Measurements from ENCODE around the gene SPC24.
"Not testable (repeated sequence)": the region's sequence is repeated elsewhere in the genome, so short reads cannot be mapped to it uniquely, and the experiment has no call there.

SPC24 gene

DNA sequence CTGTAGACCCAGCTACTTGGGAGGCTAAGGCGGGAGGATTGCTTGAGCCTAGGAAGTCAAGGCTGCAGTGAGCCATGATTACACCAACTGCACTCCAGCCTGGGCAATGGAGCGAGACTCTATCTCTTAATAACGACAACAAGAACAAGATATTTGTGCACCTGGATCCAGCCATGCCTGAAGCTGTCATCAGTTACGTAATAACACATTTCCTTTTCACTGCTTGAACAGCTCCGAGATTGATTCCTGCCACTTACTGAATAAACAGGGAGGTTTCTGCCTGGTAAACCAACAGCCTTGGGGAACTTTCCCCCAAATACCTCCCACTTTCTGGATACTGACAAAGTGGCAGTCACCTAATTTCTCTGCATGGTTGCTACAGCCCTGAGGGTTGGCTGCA is 36.4 kb upstream of the SPC24 start:
- DNase-seq, result no peak

DNA sequence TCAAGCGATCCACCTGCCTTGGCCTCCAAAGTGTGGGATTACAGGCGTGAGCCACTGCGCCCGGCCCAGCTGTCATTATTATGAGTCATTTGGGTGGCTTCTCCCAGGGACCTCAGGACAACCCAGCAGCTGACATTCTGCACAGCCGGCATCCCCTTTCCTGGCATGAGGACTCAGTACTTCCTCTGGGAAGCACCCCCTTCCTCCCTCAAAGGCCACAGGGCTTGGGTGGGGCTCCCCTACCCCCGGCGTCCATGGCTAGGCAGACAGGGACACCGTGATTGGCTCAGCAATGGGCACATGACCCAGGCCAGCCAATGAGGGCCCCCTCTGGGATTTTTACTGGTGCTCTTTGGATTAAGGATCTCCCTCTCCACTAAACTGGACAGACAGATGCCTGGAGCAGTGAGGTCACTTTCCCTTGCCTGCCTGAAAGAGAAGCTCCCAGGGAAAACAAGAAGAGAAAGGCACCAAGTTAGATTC is 35.7 kb upstream of the SPC24 start:
- no peak for DNase-seq

DNA sequence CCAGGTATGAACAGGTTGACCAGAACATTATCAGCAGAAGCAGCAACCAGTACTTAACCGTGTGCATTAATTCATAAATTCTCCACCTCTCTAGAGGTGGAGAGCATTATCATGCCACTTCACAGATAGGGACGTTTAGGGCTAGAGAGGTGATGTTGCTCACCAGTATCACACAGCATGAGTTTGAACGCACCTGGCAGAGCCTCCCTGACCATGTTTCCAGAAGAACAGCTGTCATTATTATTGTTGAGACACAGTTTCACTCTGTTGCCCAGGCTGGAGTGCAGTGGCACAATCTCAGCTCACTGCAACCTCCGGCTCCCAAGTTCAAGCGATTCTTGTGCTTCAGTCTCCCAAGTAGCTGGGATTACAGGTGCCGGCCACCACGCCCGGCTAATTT is 34.9 kb upstream of the SPC24 start:
- DNase-seq, result no peak

GRCh38 chr19:11187441-11187840 is 31.9 kb upstream of the SPC24 start:
- DNase-seq, result no peak

- no peak for DNase-seq
Measured at GRCh38 chr19:11182994-11183393, 27.4 kb upstream of the SPC24 start.

- no peak for DNase-seq
Measured at GRCh38 chr19:11181488-11181887, 25.9 kb upstream of the SPC24 start.

DNA sequence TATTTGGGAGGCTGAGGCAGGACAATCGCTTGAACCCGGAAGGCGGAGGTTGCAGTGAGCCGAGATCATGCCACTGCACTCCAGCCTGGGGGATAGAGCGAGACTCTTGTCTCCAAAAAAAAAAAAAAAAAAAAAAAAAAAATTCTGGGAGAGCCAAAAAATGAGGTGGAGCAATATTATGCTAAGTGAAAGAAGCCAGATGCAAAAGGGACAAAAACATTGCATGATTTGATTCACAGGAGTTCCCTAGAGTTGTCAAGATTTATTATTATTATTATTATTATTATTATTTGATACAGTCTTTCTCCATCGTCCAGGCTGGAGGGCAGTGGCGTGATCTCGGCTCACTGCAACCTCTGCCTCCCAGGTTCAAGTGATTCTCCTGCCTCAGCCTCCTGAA is 25.4 kb upstream of the SPC24 start:
- DNase-seq, result not testable (repeated sequence)

- no peak for DNase-seq
Measured at GRCh38 chr19:11180346-11180745, 24.8 kb upstream of the SPC24 start.

- DNase-seq, result no peak
Measured at GRCh38 chr19:11179716-11180297, 24.2 kb upstream of the SPC24 start.

DNA sequence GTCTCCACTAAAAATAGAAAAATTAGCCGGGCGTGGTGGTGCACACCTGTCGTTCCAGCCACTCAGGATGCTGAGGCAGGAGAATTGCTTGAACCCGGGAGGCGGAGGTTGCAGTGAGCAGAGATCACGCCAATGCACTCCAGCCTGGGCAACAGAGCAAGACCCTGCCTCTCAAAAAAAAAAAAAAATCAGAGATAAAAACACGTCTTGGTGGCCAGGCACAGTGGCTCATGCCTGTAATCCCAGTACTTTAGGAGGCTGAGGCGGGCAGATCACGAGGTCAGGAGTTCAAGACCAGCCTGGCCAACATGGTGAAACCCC is 23.5 kb upstream of the SPC24 start:
- DNase-seq, result not testable (repeated sequence)

DNA sequence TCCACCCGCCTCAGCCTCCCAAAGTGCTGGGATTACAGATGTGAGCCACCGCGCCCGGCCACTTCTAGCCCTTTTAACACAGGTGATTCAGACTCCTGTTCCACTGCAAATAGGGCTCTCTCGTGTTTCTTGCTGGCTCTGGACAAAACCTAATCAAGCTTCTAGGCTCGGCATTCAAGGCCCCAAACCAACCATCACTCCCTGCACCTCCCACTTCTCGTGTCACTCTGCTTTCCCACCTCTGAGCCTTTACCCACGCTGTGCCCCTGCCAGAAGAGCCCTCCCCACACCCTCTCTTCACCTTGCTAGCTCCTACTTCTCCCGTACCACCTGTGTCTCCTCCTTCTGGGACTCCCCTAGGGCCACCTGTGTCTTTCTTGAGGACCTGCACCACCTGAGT is 22.0 kb upstream of the SPC24 start:
- no peak for DNase-seq

- DNase-seq, result no peak
Measured at GRCh38 chr19:11176466-11177193, 21.0 kb upstream of the SPC24 start.

DNA sequence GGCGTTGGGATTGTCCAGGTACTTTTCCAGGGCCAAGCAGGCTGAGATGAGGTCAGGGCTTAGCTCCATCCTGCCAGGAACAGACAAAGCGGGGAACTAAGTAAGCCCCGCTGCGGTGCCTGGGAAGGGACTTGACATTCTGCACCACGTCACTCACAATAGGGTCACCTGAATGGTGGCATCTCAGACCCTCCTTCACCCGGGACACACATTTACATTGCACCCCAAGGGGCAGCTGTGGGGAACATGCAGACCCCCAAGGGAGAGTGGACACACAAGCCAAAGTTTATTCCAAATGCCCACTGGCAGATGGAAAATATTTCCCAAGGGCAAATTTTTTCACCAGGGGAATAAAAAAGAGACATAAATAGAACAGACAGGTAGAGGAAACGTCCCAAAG is 20.3 kb upstream of the SPC24 start:
- no peak for DNase-seq

DNA sequence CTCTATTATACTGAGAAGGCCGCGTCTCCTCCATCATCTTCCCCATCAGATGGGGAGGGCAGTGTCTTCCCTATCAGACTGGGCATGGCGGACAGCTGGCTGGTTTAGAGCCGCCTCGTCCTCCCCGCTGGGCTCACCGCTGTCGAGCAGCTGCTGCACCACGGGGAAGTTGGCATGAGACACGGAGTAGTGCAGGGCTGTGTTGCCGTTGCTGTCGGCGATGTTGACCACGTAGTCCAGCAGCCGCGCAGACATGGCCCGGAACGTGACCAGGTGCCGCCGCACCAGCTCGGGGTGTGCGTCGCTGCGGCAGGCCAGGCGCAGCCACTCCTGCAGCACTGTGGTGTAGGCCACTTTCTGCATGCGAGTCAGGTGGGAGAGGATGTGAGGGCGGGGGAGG is 18.8 kb upstream of the SPC24 start:
- DNase-seq, result no peak

GRCh38 chr19:11173516-11174155 is 18.1 kb upstream of the SPC24 start:
- DNase-seq, result no peak

DNA sequence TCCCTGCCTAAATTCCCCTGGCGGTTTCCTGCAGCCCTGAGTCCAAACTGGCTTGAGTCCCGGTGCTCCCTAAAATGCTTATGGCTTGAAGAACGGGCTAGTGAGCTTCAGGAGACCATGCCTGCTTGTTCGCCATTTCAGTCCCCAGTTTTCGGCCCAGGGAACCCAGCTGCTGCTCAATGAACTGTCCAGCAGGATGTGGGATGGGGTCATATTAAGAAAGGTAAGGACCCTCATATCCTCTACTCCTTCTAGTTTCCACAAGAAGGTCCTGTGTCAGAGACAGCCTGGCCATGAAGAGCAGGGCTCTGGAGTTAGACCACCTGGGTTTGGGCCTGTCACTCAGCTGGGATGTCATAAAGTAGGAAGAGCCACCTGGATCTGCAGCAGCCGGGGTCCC is 17.0 kb upstream of the SPC24 start:
- no peak for DNase-seq

- no peak for DNase-seq
Measured at GRCh38 chr19:11171144-11171543, 15.6 kb upstream of the SPC24 start.

DNA sequence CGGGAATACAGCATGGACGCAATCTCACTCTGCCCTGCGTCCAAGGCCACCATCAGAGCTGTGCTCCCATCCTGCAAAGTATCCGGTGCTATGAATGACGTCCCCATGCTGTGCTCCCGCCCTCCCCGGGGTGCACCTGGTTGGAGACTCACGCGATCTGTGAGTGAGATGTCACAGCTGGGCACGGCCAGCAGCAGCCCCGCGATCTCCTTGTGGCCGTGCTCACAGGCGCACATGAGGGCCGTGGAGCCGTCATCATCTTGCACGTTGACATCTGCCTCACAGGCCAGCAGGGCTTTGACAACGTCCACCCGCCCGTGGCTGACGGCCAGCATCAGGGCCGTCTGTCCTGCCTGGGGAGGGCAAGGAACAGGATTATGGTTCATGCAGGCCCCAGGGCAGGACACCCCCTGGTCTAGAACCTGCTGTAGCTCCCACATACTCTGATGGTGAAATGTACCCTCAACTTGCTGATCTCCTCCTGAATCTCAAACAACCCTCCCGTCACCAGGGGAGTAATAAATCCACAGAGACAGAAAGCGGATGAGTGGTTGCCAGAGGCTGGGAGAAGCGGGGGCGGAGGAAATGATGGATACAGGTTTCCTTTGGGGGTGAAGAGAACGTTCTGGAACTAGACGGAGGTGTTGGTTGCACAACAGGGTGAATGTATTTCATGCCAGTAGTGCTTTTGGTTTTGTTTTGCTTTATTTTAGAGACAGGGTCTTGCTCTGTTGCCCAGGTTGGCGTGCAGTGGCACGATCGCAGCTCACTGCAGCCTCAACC is 14.5 kb upstream of the SPC24 start:
- no peak for DNase-seq

- no peak for DNase-seq
Measured at GRCh38 chr19:11168568-11168967, 13.0 kb upstream of the SPC24 start.

DNA sequence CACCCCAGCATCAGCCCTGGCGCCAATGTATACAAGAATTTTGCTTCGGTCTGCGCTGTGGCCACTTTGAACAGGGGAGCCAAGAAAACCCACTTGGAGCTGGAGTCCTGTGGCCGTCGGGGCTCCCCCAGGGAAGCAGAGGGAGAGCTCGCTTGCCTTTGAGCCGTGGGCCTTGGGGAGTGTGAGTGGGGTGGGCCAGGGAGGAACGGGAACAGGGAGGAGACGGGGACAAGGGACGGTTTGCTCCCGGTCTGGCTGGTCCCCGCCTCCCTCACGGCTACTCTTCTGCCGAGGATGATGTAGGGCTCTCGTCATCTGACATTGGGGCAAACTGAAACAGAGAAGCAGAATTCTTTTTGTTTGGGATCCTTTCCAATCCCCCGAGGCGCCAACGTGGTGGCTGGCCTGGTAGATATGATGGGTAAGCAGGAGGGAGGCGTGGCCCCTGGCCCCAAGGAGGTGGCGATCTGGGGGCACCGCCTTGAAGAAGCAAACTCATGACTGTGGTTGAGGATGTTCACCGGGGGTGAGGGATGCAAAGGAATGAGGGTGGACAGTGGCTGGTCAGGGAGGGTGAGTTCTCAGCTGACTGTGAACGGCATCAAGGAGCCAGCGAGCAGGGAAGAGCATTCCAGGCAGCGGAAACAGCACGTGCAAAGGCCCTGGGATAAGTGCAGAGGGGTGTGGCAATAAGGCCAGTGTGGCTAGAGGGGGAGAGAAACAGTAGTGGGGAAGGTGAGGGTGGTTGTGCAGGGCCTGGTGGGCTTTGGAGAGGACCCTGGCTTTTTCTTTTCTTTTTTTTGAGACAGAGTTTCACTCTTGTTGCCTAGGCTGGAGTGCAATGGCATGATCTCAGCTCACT is 10.9 kb upstream of the SPC24 start:
- DNase-seq, result no peak

GRCh38 chr19:11165486-11166030 is 10.0 kb upstream of the SPC24 start:
- DNase-seq, result no peak

DNA sequence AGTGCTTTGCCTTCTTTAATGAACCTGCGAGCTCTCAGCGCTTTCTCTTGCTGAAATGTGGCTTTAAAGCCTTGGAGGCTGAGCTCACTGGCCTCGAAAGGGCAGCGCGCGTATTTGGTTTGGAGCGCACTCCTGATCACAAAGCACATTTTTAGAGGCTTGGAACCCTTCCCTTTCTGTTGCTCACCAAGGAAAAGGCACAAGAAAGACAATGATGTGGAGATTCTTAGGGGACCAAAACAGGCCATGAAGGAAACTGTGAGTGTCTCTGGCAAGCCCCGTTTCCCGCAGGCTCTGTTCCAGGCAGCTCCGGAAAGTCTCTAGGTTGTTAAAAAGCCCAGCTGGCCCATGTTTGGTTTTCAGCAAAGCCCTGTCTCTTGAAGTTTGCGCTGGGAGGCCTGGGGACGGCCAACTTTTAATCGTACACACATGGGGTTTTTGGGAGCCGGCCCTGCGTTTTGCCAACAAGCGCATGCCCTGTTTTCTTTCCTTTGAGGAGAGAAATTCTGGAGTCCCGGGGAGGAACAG is 9.4 kb upstream of the SPC24 start:
- DNase-seq, result no peak
